Esophagus muscularis mucosa (tissue), 4 donors: ENCODE data around the gene CACNA1S. TPM values are rescaled to one million over a fixed set of nuclear protein-coding genes. Genes with fewer than 3 reads are reported as not detected.

Source experiments
- DNase-seq: peaks from one replicate; pipeline ENCODE4 v3.0.0-alpha.2; 2017; ENCODE audit errors: extremely low spot score
- H3K27ac ChIP-seq, 4 donors: fragments of 200-600 bp; sonication (generic); replicated peaks in 1 of 4; 1 replicate in 3 of 4; 2 replicates in 1 of 4; pipeline ENCODE4 v1.5.1; 2016 to 2019; ENCODE audit warnings: mild to moderate bottlenecking in 1 of 4
- H3K27me3 ChIP-seq, 4 donors: fragments of 200-600 bp; sonication (generic); one replicate each; pipeline versions ENCODE4 v1.5.1 to v1.6.0; 2016 to 2019
- H3K36me3 ChIP-seq, 4 donors: fragments of 200-600 bp; sonication (generic); one replicate each; pipeline ENCODE4 v1.5.1; 2016 to 2019
- H3K4me1 ChIP-seq, 4 donors: fragments of 200-600 bp; sonication (generic); one replicate each; pipeline ENCODE4 v1.5.1; 2016 to 2019
- H3K4me3 ChIP-seq, 4 donors: fragments of 200-600 bp; sonication (generic); 1 replicate in 2 of 4; 2 replicates in 2 of 4; pipeline ENCODE4 v1.5.1; 2016 to 2019; ENCODE audit warnings: mild to moderate bottlenecking in 4 of 4, moderate library complexity in 1 of 4
- H3K9me3 ChIP-seq, 4 donors: fragments of 200-600 bp; sonication (generic); 1 replicate in 3 of 4; 2 replicates in 1 of 4; pipeline ENCODE4 v1.5.1; 2016 to 2019
- CTCF ChIP-seq, 3 experiments: fragments of 200-600 bp in 2 of 3; fragments of 450-650 bp in 1 of 3; sonication (generic) in 2 of 3; IDR thresholded peaks; one replicate each; pipeline ENCODE4 v1.5.1; 2017 to 2019; ENCODE audit warnings: antibody characterized with exemption in 3 of 3, mild to moderate bottlenecking in 2 of 3, moderate library complexity in 1 of 3
- EP300 ChIP-seq: sonication (generic); formaldehyde crosslinking; IDR thresholded peaks from one replicate; pipeline ENCODE4 v1.6.1; 2017; ENCODE audit warnings: antibody characterized with exemption
- POLR2A ChIP-seq: fragments of 450-650 bp; IDR thresholded peaks from one replicate; pipeline ENCODE4 v1.6.1; 2017; ENCODE audit warnings: antibody characterized with exemption, moderate library complexity, mild to moderate bottlenecking, low read depth
- POLR2AphosphoS5 ChIP-seq, 2 donors: sonication (generic); formaldehyde crosslinking; IDR thresholded peaks; one replicate each; pipeline ENCODE4 v1.6.1; 2017; ENCODE audit warnings: antibody characterized with exemption in 2 of 2
- WGBS: methylation state at CpG from one replicate; pipeline ENCODE4 v1.1.5; 2018; 5-methylcytosine and 5-hydroxymethylcytosine counted together
- intact Hi-C: fragments of 100-400 bp; cut with DNase I; formaldehyde crosslinking; loops from one replicate; pipeline ENCODE4 v1.15.1; 2023
- total RNA-seq, 4 donors: library from RNA; depleted of rRNA; stranded (reverse); fragments of >200 nt; gene quantifications; one replicate each; pipeline versions ENCODE4 v1.1.0 to v1.2.1, GENCODE V29; 2016

CACNA1S gene
- total RNA-seq, 4 donors from 2014 or later = not detected

GRCh38 chr1:201119206-201120197 is 7.3 kb upstream of the CACNA1S start:
- TF ChIP-seq CTCF (IDR thresholded peaks at IDR 0.05) (peak; percentile 19 to 52 (median 30)), EP300 (no peak), POLR2A (no peak), POLR2AphosphoS5 (IDR thresholded peaks at IDR 0.05) (no peak)
- no peak overlapping the region for H3K4me3 ChIP-seq
- 44% methylated on average over 14 of the region's 14 CpGs for WGBS
- no peak overlapping the region for H3K27ac ChIP-seq
- peaks cover under 1 to 15% (median 13%) of the 10 kb centered on the region in 4 donors for H3K4me1 ChIP-seq
- H3K27me3 ChIP-seq = peaks cover 0 to 43% (median 2%) of the 10 kb centered on the region in 4 donors
- H3K9me3 ChIP-seq = no peaks in the 10 kb centered on the region
- intact Hi-C loops = no loop called here
- H3K36me3 ChIP-seq = no peaks in the 10 kb centered on the region
- no peak for DNase-seq

- Histone ChIP-seq H3K27ac (no peak overlapping the region), H3K9me3 (no peaks in the 10 kb centered on the region), H3K36me3 (no peaks in the 10 kb centered on the region), H3K4me3 (no peak overlapping the region), H3K27me3 (peaks cover 0 to 26% (median 2%) of the 10 kb centered on the region in 4 donors), H3K4me1 (peaks cover 9 to 24% (median 20%) of the 10 kb centered on the region in 4 donors)
- intact Hi-C loops = no loop called here
- TF ChIP-seq POLR2A (no peak), CTCF (IDR thresholded peaks at IDR 0.05) (no peak), EP300 (no peak), POLR2AphosphoS5 (IDR thresholded peaks at IDR 0.05) (no peak)
- DNase-seq = no peak
- 97% methylated on average over 2 of the region's 2 CpGs for WGBS
These were observed 3.9 kb upstream of the CACNA1S start for GRCh38 chr1:201116091-201116490.

GRCh38 chr1:201115390-201115937 is 3.2 kb upstream of the CACNA1S start:
- peak overlapping the region in 1 of 4 donors; percentile 73 for H3K4me3 ChIP-seq
- DNase-seq = no peak
- H3K4me1 ChIP-seq = peaks cover 9 to 24% (median 20%) of the 10 kb centered on the region in 4 donors
- peaks cover 0 to 23% (median 2%) of the 10 kb centered on the region in 4 donors for H3K27me3 ChIP-seq
- H3K9me3 ChIP-seq = no peaks in the 10 kb centered on the region
- intact Hi-C loops = no loop called here
- no peaks in the 10 kb centered on the region for H3K36me3 ChIP-seq
- no peak for TF ChIP-seq EP300
- TF ChIP-seq POLR2A = no peak
- TF ChIP-seq POLR2AphosphoS5 (IDR thresholded peaks at IDR 0.05) = no peak
- TF ChIP-seq CTCF (IDR thresholded peaks at IDR 0.05) = no peak
- no peak overlapping the region for H3K27ac ChIP-seq
- WGBS = 94% methylated on average over 17 of the region's 25 CpGs

- no peaks in the 10 kb centered on the region for H3K9me3 ChIP-seq
- WGBS = 0% methylated on average over 13 of the region's 88 CpGs
- intact Hi-C loops = loop anchor here (1.0 to 5.0 kb wide), 2 partner anchors 25 to 108 kb away; no protein-coding TSS in a partner anchor
- H3K27me3 ChIP-seq = peaks cover 0 to 16% (median 2%) of the 10 kb centered on the region in 4 donors
- H3K4me1 ChIP-seq = peaks cover 9 to 21% (median 18%) of the 10 kb centered on the region in 4 donors
- H3K36me3 ChIP-seq = no peaks in the 10 kb centered on the region
- TF ChIP-seq EP300 = no peak
- TF ChIP-seq POLR2A = no peak
- peak; percentile 57 to 77 for TF ChIP-seq POLR2AphosphoS5 (IDR thresholded peaks at IDR 0.05)
- TF ChIP-seq CTCF (IDR thresholded peaks at IDR 0.05) = peak; percentile 81 to 92 (median 83)
- peak; percentile 96 for DNase-seq
- peak overlapping the region; percentile 59 to 73 (median 70) for H3K4me3 ChIP-seq
- H3K27ac ChIP-seq = peak overlapping the region; percentile 15 to 79 (median 68)
These were observed 2.3 kb upstream of the CACNA1S start for GRCh38 chr1:201114245-201115131.
